Left ventricle myocardium superior (tissue), 1 donor: ENCODE measurements around the gene PRH1. TPM values are rescaled to one million over a fixed set of nuclear protein-coding genes. Genes with fewer than 3 reads are reported as not detected.

Experiments used
- ATAC-seq: fragments of 200-7000 bp; cut with Tn5 transposase; one replicate; pipeline ENCODE4 v1.9.1; 2020; ENCODE audit warnings: mild to moderate bottlenecking, moderate library complexity
- DNase-seq: peaks from one replicate; pipeline ENCODE4 v3.0.0-alpha.2; 2020
- intact Hi-C: fragments of 100-400 bp; cut with micrococcal nuclease; formaldehyde crosslinking; loops from one replicate; pipeline ENCODE4 v1.11.0; 2022
- total RNA-seq: library from RNA; stranded (reverse); fragmentation: NEBNext Ultra II Directional; extraction: Animal tissue kit (Norgen Biotek cat#: 25700); gene quantifications from one replicate; pipeline ENCODE4 v1.2.1, GENCODE V29; 2021
- donor health status: DM: no; HTN: yes; CAD: no; lungs with severe emphysema.

The PRH1 gene
- total RNA-seq, 1 donor from 2014 or later, result 3.8 TPM

- DNase-seq (no peak), ATAC-seq (no peak)
- intact Hi-C loops, result no loop called here
Observed at GRCh38 chr12:10849425-10849878, 34.6 kb downstream of the PRH1 start, which contains the start of gene PRR4. Gene PRR4 (minus strand): TSS chr12:10849475. CDS start chr12:10849437, 38 bp downstream.

- ATAC-seq (no peak), DNase-seq (no peak)
- intact Hi-C loops, result no loop called here
Observed at GRCh38 chr12:10847744-10848143, 36.3 kb downstream of the PRH1 start.

- ATAC-seq (no peak), DNase-seq (no peak)
- intact Hi-C loops, result no loop called here
Observed at GRCh38 chr12:10842862-10843261, 41.2 kb downstream of the PRH1 start.

- DNase-seq (no peak), ATAC-seq (no peak)
- intact Hi-C loops, result no loop called here
Observed at GRCh38 chr12:10838461-10838860, 45.6 kb downstream of the PRH1 start.

Other genes with a start within 250 kb of the PRH1 start
- gene STYK1, start 210.2 kb downstream of the PRH1 start, total RNA-seq, result not detected
- 773 TPM for gene YBX3, start 160.9 kb downstream of the PRH1 start, total RNA-seq
- not detected for gene TAS2R7, start 81.6 kb downstream of the PRH1 start, total RNA-seq
- not detected for gene TAS2R8, start 77.0 kb downstream of the PRH1 start, total RNA-seq
- not detected for gene TAS2R9, start 74.1 kb downstream of the PRH1 start, total RNA-seq
- not detected for gene TAS2R10, start 57.9 kb downstream of the PRH1 start, total RNA-seq
- gene PRR4, start 34.8 kb downstream of the PRH1 start, total RNA-seq, result 0.94 TPM
- gene TAS2R13, start 25.3 kb upstream of the PRH1 start, total RNA-seq, result 0.30 TPM
- not detected for gene PRH2, start 45.0 kb upstream of the PRH1 start, total RNA-seq
- gene TAS2R14, start 55.0 kb upstream of the PRH1 start, total RNA-seq, result 0.45 TPM
- gene TAS2R50, start 102.7 kb upstream of the PRH1 start, total RNA-seq, result 0.25 TPM
- 0.42 TPM for gene TAS2R20, start 114.0 kb upstream of the PRH1 start, total RNA-seq
- gene TAS2R19, start 138.4 kb upstream of the PRH1 start, total RNA-seq, result 0.77 TPM
- 0.67 TPM for gene TAS2R31, start 147.2 kb upstream of the PRH1 start, total RNA-seq
- gene TAS2R46, start 178.0 kb upstream of the PRH1 start, total RNA-seq, result 0.27 TPM
- gene TAS2R43, start 208.1 kb upstream of the PRH1 start, total RNA-seq, result not detected